Measurements from ENCODE around the gene PLA2G4C.

The PLA2G4C gene

DNA sequence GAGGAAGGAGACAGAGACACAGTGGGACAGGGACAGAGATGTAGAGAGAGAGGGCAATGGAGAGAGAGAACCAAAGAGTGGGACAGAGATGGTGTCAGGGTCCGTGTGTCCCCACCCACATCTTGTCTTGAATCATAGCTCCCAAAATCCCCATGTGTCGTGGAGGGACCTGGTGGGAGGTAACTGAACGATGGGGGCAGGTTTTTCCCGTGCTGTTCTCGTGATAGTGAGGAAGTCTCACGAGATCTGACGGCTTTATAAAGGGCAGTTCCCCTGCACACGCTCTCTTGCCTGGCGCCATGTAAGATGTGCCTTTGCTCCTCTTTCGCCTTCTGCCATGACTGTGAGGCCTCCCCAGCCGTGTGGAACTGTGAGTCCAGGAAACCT lies 7.5 kb upstream of the PLA2G4C start:
- Histone ChIP-seq H3F3A (ENCODE audit: insufficient read depth) (no peaks in the 10 kb centered on the region), H3K27ac (ENCODE audit: low read depth, low read length) (no peak overlapping the region), H3K27me3 (ENCODE audit: low read length) (no peaks in the 10 kb centered on the region), H3K4me3 (ENCODE audit: insufficient read depth, low read length, poor library complexity, severe bottlenecking) (no peak overlapping the region), H3K36me3 (ENCODE audit: low read length) (no peaks in the 10 kb centered on the region), H3K9me2 (replicated peaks; ENCODE audit: insufficient read depth, low read length) (no peaks in the 10 kb centered on the region), H3K9ac (ENCODE audit: low read length) (no peak overlapping the region), H3K79me2 (ENCODE audit: insufficient read depth, low read length) (no peaks in the 10 kb centered on the region), H3K9me3 (ENCODE audit: insufficient read depth, low read length) (no peaks in the 10 kb centered on the region), H4K20me1 (ENCODE audit: low read depth, low read length) (no peaks in the 10 kb centered on the region), H2AFZ (ENCODE audit: low read depth, low read length, severe bottlenecking) (no peak overlapping the region), H3K4me2 (ENCODE audit: low read depth, low read length, poor library complexity, severe bottlenecking) (no peak overlapping the region)
- TF ChIP-seq EZH2phosphoT487 (conservative IDR thresholded peaks at IDR 0.05; ENCODE audit: low read length): no peak
- TF ChIP-seq, protein P1, sequence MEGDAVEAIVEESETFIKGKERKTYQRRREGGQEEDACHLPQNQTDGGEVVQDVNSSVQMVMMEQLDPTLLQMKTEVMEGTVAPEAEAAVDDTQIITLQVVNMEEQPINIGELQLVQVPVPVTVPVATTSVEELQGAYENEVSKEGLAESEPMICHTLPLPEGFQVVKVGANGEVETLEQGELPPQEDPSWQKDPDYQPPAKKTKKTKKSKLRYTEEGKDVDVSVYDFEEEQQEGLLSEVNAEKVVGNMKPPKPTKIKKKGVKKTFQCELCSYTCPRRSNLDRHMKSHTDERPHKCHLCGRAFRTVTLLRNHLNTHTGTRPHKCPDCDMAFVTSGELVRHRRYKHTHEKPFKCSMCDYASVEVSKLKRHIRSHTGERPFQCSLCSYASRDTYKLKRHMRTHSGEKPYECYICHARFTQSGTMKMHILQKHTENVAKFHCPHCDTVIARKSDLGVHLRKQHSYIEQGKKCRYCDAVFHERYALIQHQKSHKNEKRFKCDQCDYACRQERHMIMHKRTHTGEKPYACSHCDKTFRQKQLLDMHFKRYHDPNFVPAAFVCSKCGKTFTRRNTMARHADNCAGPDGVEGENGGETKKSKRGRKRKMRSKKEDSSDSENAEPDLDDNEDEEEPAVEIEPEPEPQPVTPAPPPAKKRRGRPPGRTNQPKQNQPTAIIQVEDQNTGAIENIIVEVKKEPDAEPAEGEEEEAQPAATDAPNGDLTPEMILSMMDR (IDR thresholded peaks at IDR 0.05; ENCODE audit: insufficient read depth, low read length, poor library complexity, severe bottlenecking): no peak

DNA sequence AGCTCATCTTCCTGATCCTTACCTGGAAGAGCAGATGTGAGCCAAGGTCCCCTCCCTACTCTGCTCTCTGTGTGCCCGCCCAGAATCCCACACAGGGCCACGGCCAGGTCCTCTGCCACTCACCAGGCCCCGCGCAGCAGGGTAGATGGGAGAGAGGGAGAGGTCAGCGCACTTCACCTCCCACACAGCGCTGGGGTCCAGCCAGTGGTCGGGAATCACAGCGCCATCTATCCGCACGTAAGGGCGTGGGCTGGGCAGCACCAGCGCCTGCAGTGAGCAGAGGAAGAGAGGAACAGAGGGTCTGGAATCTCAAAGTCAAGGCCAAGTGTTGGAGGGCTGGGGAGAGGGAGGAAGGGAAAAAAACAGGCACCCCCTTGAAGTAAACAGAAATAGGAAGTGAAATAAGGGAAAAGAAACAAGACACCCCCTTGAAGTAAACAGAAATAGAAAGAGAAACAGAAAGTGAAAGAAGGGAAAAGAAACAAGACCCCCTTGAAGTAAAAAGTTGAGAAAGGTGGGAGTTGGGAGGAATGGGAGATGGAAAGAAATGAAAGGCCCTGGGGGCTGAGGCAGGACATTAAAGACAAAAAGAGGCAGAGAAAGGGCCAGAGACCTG lies 7.0 kb upstream of the PLA2G4C start:
- Histone ChIP-seq H3K4me2 (ENCODE audit: low read depth, low read length, poor library complexity, severe bottlenecking) (no peak overlapping the region), H3F3A (ENCODE audit: insufficient read depth) (no peaks in the 10 kb centered on the region), H3K4me3 (ENCODE audit: insufficient read depth, low read length, poor library complexity, severe bottlenecking) (no peak overlapping the region), H3K79me2 (ENCODE audit: insufficient read depth, low read length) (no peaks in the 10 kb centered on the region), H3K27ac (ENCODE audit: low read depth, low read length) (no peak overlapping the region), H3K27me3 (ENCODE audit: low read length) (no peaks in the 10 kb centered on the region), H3K9me2 (replicated peaks; ENCODE audit: insufficient read depth, low read length) (no peaks in the 10 kb centered on the region), H4K20me1 (ENCODE audit: low read depth, low read length) (no peaks in the 10 kb centered on the region), H3K9me3 (ENCODE audit: insufficient read depth, low read length) (no peaks in the 10 kb centered on the region), H2AFZ (ENCODE audit: low read depth, low read length, severe bottlenecking) (no peak overlapping the region), H3K9ac (ENCODE audit: low read length) (no peak overlapping the region), H3K36me3 (ENCODE audit: low read length) (no peaks in the 10 kb centered on the region)
- TF ChIP-seq EZH2phosphoT487 (conservative IDR thresholded peaks at IDR 0.05; ENCODE audit: low read length): no peak
- TF ChIP-seq, protein P1 (IDR thresholded peaks at IDR 0.05; ENCODE audit: insufficient read depth, low read length, poor library complexity, severe bottlenecking): no peak

DNA sequence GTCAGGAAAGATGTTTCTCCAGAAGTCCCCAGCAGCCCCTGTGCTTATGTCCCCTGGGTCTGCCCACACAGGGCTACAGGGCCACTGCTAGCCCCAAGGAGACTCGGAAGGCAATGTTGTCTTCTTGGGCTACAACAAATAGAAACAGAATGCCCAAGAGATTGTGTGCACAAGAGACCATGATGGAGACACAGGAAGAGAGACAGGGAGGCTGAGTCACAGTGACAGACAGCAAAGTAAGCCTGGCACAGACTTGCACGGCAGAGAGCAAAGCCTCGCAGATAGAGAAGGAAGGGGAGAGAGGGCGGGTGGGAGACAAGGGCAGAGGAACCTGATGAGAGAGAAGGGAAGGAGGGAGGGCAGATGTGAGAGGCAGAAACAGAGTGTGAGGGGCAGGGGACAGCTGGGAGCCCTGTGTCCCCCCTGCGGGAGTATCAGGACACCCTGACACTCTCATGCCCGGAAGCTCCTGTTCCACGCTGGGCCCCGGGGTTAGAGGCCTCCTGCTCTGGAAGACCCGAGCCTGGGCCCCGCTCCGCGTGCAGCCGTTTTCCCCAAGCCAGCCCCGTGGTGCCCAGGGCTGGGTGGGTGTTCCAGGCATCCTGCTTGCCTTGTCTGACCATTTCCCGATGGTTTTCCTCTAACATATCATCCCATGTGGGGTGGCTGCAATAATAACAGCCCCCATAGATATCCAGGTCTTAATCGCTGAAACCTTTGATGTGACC lies 2.7 kb upstream of the PLA2G4C start:
- H3K36me3 ChIP-seq (ENCODE audit: low read length): no peaks in the 10 kb centered on the region
- no peaks in the 10 kb centered on the region for H4K20me1 ChIP-seq (ENCODE audit: low read depth, low read length)
- no peak overlapping the region for H3K9ac ChIP-seq (ENCODE audit: low read length)
- no peaks in the 10 kb centered on the region for H3K79me2 ChIP-seq (ENCODE audit: insufficient read depth, low read length)
- H3K9me3 ChIP-seq (ENCODE audit: insufficient read depth, low read length): no peaks in the 10 kb centered on the region
- H3K4me3 ChIP-seq (ENCODE audit: insufficient read depth, low read length, poor library complexity, severe bottlenecking): no peak overlapping the region
- peaks cover 3% of the 10 kb centered on the region; the same call in 1 of the 2 replicates for H3F3A ChIP-seq (ENCODE audit: insufficient read depth)
- H3K4me2 ChIP-seq (ENCODE audit: low read depth, low read length, poor library complexity, severe bottlenecking): no peak overlapping the region
- no peak overlapping the region for H3K27ac ChIP-seq (ENCODE audit: low read depth, low read length)
- no peak overlapping the region for H2AFZ ChIP-seq (ENCODE audit: low read depth, low read length, severe bottlenecking)
- H3K9me2 ChIP-seq (replicated peaks; ENCODE audit: insufficient read depth, low read length): no peaks in the 10 kb centered on the region
- no peaks in the 10 kb centered on the region for H3K27me3 ChIP-seq (ENCODE audit: low read length)
- TF ChIP-seq, protein P1 (IDR thresholded peaks at IDR 0.05; ENCODE audit: insufficient read depth, low read length, poor library complexity, severe bottlenecking): no peak
- no peak for TF ChIP-seq EZH2phosphoT487 (conservative IDR thresholded peaks at IDR 0.05; ENCODE audit: low read length)
